HG02623 (cell line): ENCODE data around the gene MEGF6.

Experiments
- ATAC-seq: cut with Tn5 transposase; IDR thresholded peaks from one replicate; pipeline ENCODE4 v1.9.1; 2021; ENCODE audit warnings: moderate library complexity; ENCODE audit not compliant: unreplicated experiment

The MEGF6 gene

DNA sequence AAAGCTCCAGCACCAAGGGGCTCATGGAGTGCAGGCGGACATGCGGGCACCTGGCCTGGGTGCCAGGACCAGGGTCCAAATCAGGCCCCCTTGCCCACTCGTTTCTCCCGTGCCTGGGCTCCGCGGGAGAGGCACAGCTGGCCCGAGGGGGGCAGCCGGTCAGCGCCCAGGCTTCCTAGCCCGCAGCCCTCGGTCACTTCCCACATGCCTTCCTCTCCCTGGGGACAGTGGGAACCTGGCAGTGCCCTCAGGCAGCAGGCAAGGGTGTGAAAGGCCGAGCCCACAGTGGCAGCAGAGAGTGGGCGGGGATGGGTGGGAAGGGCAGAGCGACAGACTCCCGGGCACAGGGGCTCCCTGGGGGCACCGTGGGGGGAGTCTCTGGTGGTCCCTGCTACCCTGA, 69.8 kb downstream of the MEGF6 start:
- no peak for ATAC-seq

DNA sequence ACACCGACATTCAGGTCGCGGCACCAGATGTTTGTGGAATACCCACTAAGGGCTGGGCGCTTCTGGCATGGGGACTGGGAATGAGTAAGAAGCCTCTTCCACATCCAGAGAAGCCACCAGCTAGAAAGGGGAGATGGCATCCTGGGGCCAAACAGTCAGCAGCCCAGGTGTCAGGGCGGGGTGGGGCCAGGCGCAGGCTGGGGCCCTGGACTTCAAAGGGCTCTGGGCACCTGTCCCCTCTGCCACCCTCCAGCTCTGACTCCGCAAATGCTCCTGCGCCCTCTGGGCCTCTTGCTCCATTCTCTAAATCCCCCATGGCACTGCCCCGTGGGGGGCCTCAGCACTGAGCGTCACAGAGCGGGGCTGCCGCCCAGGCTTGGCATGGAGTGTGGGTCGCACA, 70.4 kb downstream of the MEGF6 start:
- ATAC-seq, result no peak

DNA sequence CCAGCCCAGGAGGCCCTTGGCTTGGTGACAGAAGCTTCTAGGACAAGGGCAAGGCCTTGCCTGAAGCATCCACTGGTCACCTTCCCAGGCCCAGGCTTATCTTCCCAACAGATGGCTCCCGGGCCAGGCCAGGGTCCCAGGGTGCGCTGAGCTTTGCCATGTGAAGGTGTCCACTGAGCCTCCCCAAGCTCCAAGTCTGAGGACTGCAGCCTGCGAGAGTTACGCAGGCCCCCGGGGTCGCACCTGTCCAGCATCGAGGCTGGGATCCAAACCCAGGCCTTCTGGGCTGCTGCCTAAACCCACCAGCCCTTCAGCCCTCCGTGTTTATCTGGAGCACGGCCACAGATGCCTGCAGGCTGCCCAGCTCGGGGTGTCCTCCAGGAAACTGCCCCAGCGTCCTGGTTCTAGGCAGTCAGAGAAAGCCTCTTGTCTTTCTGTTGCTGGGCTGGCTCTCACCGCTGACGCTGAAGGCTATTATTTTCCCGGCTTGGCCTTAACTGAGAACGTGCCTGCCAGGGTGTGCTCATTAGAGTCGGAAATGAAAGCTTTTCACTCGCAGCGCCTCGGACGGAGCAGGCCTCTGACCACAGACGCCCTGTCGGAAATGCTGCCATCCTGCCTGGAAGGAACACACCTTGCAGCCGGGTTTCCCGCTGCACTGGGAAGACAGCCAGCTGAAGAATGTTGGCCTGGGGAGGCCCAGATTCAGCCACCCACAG, 71.4 kb downstream of the MEGF6 start:
- ATAC-seq, result no peak

DNA sequence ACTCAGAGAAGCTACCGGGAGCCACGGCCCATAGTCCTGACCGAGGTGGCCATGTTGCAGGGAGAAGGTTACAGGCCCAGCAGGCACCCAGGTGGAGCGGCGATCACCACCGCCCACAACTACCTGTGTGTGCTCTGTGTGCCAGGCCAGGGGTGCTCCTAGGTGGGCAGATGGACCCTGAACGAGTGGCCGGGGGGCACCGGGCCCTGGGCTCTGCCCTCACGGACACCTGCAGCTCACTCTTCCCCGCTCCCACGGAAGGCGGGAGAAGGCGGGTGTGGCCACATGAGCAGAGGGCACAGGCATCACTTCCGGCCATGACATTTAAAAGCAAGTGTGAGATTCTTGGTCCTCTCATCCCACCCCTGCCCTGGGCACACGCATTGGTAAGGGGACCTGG, 73.9 kb downstream of the MEGF6 start:
- ATAC-seq, result no peak

DNA sequence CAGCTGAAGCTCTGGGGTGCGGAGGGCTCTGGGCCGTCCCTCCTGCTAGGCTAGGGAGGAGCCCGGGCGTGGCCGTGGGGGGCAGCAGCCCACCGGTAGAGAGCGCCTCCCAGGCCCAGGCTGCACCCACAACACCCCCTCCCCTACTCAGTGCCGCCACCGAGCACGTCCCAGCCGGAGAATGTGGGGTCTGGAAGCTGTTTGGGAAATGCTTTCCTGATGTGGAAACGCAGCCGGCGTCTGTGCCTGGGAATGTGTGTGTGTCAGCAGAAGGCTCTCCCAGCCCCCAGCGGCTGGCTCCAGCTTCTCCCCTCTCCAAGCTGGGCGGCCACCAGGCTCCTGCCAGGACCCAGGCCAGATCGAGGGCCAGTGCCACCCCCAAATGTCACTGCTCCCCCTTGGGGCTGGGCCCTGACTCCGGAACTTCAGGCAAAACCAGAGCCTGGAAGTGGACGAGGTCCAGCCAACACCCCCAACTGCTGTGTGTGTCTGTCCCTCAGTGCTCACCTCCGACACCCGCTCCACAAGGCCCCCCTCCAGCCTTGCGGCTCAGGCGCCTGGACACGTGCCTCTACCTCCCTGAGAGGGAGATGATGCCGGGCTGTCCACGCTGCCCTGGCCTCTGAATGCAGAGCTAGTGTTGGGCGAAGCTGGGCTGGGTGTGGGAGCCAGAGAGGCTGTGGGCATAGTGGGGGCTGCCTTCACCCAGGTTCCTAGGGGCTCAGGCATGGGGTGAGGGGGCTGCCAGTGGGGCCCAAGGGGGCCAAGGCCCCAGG, 74.7 kb downstream of the MEGF6 start:
- no peak for ATAC-seq

DNA sequence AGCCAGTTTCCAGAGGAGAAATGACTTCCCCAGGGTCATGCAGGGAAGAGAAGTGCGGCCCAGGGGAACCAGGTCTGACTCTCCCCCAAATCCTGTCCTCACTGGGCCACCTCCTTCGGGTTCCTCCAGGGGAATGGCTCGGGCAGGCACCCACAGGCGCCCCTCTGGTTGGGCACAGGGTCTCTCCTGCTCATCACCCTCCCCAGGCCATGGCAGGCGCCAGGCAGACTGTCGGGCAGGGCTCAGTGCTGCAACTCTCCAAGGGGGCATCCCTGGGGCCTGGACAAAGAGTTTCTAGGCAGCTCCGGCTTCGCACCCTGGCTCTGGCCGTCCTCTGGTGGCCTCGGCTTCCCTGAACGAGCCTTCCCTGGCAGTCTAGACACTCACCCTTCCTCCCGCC, 75.6 kb downstream of the MEGF6 start:
- ATAC-seq, result no peak

DNA sequence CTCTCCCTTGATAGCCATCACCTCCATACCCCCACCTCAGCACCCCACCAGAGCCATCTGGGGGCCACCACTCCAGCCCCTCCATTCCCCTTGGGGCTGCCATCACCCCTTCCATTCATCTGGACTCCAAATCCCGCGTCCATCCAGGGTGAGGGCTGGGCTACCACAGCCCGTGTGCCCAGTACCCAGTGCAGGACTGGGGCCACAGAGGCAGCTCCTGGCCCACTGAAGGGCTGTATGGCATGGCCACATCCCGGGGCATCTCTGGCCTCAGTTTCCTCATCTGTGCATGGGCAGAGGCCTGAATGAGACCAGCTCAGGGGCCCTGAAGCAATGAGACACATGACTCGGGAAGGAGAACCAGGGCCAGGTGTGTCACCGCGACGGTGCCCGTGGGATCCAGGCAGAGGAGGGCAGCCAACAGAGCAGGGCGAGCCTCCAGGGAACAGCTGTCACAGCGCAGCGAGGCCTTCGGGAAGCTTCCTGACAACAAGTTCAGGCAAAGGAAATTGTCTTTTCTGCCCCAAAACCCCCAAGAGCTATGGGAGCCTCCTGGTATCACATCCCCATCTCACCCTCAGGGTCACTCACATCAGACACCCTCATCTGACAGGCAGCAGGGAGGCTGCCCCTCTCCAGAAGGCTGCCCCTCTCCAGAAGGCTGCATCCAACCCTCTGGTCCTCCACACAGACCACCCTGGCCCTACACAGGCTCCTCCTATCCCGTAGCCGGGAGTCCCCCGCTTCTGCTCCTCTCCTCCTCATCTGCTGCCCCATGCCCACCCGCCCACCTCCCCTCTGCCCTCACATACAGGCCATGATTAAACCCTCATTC, 76.3 kb downstream of the MEGF6 start:
- ATAC-seq, result no peak

DNA sequence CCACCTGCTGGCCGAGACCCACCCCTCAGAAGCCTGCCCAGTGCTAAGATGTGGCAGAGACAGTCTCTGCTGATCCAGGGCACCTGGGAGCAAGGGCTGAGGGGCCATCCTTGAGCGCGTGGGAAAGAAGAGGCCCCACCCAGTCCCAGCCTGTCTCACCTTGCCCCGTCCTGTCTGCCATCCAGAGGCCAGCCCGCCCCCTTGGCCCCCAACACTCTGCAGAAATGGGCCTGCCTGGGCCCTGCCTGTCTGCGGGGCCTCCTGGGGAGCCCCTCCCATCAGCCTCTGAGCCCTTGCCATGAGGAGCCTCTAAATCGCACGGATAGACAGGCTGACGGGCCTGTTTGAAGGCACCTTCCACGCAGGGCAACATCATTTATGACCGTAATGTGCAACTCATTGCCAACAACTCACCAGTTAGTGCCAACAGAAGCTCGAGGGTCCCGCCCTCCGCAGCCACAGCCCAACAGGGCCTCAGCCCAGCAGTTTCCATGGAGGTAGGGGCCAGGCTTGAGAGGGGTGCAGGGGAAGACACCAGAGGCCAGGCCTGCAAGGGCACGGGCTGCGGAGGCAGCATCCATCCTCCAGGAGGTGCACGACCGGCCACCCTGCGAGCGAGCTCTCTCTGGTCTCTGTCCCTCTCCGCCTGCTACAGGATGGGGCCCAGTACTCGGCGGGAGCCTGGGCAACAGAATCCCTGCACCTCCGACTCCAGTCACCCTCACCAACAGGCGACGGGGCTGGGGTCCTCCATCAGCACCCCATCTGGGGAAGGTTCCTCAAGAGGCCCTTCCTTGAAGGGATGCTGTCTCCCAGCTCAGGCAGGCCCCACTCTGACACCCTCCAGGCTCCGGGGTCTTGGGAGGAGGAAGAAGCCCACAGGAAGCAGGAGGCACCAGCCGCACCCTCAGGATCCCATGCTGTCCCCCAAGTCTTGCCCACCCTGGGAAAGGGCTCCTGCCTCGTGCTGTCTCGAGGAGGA, 78.0 kb downstream of the MEGF6 start:
- ATAC-seq, result no peak

DNA sequence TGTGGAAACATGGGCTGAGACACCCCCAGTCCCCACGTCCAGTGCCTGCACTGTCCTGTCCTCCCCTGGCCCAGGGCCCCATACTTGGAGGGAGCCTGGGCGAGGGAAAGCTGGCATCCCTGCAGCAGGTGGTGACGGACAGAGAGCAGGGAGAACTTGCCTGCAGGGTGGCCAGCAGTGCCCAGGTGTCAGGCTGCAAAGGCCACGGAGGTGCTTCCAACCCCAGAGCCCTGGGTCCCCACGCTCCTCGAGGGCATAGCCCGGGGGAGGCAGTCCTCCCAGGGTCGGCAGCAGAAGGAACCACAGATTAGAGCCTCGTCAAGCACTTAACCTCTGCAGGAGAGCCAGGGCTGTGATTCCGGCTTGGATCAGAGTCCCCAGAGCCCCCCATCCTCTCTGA, 79.4 kb downstream of the MEGF6 start:
- no peak for ATAC-seq

DNA sequence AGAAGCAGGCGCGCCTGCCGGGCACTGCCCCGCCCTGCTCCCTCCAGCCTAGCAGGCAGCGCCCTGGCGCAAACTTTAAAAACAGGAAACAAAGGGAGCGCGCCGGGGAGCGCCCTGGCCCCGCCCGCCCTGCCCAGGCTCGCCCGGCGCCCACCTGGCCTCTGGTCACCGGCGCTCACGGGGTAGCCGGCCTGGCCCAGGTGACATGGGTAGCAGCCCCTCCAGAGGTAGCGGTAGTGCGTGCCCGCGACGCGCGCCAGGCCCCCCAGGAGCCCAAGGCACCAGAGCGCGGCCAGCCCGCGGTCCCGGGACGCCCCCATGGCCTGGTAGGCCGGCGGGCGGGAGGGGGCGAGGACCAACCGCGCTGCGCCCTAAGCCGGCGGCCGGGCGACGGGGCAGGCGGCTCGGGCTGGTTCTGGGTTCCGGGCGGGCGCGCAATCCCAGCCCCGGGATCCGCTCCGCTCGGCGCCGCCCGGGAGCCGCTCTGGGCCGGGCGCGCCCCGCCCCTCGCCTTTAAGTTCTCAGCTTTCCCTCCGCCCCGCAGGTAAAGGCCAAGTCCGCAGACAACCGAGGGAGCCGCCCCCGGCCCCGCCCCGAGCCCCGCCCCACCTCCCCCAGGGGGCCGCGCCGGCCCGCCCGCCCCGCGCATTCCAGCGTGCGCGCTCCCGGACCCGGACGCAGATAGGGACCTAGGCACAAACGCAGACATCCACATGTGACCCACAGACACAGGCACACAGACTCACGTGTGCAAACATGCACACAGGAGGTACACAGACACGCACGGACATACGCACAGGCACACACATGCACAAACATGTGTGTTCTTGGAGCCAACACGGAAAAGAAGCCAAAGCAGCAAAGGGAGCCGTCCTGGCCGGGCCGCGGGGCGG, 80.1 kb downstream of the MEGF6 start:
- no peak for ATAC-seq

DNA sequence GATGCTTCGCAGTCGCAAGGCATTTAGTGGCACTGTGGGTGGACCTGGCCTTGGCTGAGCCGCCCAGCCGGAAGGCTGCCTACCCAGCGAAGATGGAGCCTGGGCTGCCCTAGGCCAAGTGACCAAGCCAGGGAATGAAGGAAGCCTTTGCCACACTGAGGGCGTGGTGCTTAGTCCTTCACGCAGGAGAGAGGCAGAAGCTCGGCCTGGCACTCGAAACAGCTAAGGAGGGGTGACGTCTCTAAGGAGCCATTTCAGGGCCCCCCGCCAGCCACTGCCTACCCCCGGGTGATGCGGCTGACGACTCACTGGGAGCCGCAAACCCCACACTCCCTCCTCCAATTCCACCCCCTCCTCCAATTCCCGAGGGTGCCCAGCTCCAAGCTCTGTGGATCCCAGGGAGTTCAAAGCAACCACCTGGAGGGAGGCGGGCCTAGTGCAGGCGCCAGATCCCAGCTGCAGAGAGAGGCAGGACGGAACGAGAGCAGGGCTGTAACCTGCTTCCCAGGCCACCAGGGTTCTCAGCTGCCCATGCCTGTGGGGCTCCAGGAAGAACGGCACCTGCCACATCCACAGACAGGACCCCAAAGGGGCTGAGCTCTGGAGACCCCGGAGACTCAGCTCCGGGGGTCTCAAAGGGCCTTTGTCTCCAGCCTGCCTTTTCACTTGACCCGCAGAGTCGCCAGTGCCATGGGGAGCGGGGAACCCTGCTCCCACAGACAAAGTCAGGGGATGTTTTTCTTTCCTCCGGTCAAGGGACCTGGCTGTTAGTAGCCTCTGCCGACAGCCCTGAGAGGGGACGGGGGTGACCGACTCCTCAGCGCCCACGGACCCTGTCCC, 81.0 kb downstream of the MEGF6 start:
- ATAC-seq, result no peak

DNA sequence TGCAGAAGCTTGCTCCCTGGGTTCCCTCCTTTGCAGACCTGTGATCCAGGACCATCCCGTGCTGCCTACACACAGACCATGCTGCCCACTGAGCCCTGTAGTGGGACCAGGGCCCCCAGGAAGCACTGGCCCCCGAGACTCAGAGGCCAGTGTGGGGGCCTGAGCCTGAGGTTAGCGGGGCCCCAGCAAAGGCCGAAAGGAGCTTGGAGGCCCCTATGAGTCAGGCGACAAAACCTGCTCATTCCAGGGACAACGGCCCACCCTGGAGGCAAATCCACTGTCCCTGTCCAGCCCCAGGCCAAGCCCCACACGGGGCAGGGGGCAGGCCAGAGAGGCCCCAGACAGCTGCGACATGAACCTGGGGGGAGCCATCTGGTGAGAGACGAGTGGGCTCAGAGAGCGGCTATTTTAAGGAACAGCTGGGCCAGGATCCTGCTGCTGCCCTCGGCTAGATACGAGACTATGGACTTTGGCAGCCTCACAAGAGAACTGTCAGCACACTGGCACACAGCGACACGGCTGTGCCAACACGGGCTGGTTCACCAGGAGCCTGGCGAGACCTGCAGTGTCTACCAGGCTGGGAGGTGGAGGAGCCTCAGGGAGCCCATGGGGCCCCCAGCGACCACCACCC, 82.1 kb downstream of the MEGF6 start:
- no peak for ATAC-seq

DNA sequence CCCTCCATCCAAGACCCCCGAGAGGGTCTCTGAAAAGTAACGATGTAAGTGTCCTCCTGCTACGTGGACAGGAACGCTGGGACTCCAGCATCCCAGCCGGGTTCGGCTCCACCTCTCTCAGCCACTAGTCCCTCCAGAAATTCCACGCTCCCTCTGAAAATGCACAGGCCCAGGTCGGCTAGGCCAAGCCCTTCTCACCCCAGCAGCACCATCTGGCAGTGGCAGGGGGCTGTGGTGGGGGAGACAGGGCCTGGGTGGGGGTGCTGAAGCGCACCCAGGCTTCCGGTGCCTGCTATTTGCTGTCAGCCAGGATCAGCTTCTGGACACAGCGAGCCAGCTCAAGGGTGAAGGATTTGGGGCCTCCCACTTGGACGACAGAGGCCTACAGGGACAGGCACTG, 83.5 kb downstream of the MEGF6 start:
- ATAC-seq, result no peak

DNA sequence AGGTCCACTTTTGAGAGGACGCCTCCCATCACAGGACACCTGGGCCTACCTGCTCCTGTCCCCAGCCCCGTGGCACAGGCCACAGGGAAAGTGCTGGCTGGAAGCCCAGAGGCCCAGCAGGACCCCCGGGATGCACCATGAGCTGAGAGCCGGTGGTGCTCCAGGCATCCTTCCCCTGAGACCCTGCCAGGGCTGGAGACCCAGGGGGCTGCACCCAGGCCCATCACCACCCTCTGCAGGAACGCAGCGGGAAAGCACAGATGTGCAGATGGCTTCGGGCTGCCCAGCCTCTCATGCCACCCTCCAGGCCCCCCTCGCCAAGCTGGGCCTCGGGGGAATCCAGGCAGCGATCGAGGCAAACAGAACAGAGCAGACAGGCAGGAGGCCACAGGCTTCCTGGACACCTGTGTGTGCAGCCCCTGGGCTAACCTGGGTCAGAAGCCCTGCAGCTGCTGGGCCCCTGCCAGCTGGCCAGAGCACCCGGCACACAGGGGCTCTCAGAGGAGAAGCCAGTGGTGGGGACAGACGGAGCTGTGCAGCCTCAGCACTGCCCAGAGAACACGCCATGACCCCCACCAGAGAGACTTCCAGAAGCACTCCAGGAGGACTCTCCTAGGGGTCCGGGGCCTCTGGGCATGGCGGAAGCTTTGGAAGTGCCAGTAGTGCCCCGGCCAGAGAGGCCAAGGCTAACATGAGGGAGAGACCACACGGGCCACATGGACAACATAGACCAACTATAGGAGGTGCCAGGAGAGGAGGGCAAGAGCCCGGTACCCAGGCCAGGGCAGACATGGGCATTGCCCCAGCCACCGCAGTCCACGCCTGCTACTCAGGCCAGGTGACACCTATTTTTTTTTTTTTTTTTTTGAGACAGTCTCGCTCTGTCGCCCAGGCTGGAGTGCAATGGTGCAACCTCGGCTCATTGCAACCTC, 85.5 kb downstream of the MEGF6 start:
- no peak for ATAC-seq

DNA sequence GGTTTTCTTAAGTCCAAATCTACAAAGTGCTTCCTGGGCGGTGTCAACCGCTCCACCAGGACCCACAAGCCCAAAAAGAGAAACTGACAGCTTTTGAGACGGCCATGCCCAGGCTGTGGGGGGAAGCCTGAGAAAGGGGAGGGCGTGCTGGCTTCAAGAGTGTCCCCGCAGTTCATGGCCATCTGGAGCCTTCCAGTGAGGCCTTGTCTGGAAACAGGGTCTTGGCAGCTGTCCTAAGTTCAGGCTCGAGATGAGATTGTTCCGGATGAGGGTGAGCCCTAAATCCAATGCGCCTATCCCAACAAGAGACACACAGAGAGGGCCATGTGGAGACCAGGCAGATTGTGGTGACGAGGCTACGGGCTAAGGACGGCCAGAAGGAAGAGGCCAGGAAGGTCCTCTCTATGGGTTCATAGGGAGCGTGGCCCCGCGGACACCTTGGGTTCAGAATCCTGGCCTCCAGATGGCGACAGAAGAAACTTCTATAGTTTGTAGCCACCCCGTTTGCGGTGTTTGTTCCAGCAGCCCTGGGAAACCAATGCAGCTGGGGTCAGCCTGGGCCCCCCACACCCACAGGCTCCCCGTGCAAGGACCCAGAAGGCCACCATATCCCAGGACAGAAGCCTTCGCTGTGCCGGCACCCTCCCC, 86.6 kb downstream of the MEGF6 start:
- ATAC-seq, result no peak

DNA sequence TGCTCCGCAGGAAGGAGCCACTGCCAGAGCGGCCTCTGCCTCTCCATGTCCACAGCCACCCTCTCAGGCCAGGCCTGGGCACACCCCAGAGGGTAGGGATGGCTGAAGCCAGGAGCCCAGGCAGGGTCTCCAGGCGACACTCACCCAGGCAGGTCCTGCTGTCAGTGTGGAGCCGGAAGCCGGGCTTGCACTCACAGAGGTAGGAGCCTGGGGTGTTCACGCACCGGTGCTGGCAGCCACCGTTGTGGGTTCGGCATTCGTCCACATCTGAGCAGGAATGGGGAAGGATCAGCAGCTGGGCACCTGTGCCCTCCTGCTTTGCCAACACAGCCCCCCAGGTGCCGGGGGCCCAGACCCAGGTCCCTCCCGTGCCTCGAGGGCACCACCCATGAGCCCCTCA, 87.3 kb downstream of the MEGF6 start:
- ATAC-seq, result no peak
